GM12878 (cell line): ENCODE results near the gene NME7. TPM values are rescaled to one million over a fixed set of nuclear protein-coding genes. Genes with fewer than 3 reads are reported as not detected.

Experiments used
- ATAC-seq: fragments of 200-7000 bp; cut with Tn5 transposase; 3 replicates; pipeline ENCODE4 v1.9.1; 2020; ENCODE audit warnings: mild to moderate bottlenecking, moderate library complexity
- BruUV-seq: library from RNA; stranded (reverse); fragments of 400-500 nt; replicated peaks from 2 replicates; lab custom pipeline; 2021; lab: Mats Ljungman, UMichigan
- CTCF ChIA-PET: fragments of 300-600 bp; sonication (Branson Sonifier 250); formaldehyde crosslinking; extraction: SDS; loops from one replicate; lab custom pipeline; 2021; ENCODE audit warnings: inconsistent platforms; lab: Yijun Ruan, JAX
- POLR2A ChIA-PET: fragments of 350-600 bp; formaldehyde crosslinking; extraction: SDS; loops from one replicate; lab custom pipeline; 2021; ENCODE audit warnings: inconsistent platforms; lab: Charles Lee
- RAD21 ChIA-PET: fragments of 300-600 bp; sonication (Branson Sonifier 250); formaldehyde crosslinking; loops from one replicate; lab custom pipeline; 2023; ENCODE audit warnings: antibody characterized with exemption; ENCODE audit not compliant: unreplicated experiment; lab: Charles Lee
- SMC1A ChIA-PET: fragments of 300-600 bp; sonication (Branson Sonifier 250); formaldehyde crosslinking; loops from one replicate; lab custom pipeline; 2023; ENCODE audit not compliant: unreplicated experiment, uncharacterized antibody; lab: Charles Lee
- DNase-seq: peaks from one replicate; pipeline ENCODE4 v3.0.0-alpha.2; 2011; ENCODE audit warnings: low read depth, low spot score
- FAIRE-seq: peaks from 3 replicates; lab custom pipeline; 2011; peaks lifted over from hg19 to GRCh38; lab: Jason Lieb, UNC
- H2AFZ ChIP-seq: 2 replicates; pipeline ENCODE4 v1.6.0; 2011; ENCODE audit warnings: low read depth, low read length, control low read depth; ENCODE audit not compliant: control insufficient read depth
- H3K27ac ChIP-seq: 2 replicates; pipeline ENCODE4 v1.5.1; 2011; ENCODE audit warnings: control low read depth; ENCODE audit not compliant: control insufficient read depth, insufficient read depth
- H3K27me3 ChIP-seq, 2 experiments: replicated peaks in 1 of 2; 2 replicates each; pipeline versions ENCODE4 v1.6.0 to v1.6.1; 2011; ENCODE audit warnings: low read length in 1 of 2; ENCODE audit not compliant: control insufficient read depth in 2 of 2, insufficient read depth in 2 of 2
- H3K36me3 ChIP-seq, 2 experiments: 2 replicates each; pipeline ENCODE4 v1.5.1; 2011; ENCODE audit warnings: low read length in 1 of 2; ENCODE audit not compliant: control insufficient read depth in 2 of 2, insufficient read depth in 2 of 2
- H3K4me1 ChIP-seq: 2 replicates; pipeline ENCODE4 v1.6.1; 2011; ENCODE audit warnings: mild to moderate bottlenecking, low read length, moderate library complexity, mixed read lengths; ENCODE audit not compliant: control insufficient read depth, insufficient read depth
- H3K4me2 ChIP-seq: 2 replicates; pipeline ENCODE4 v1.6.0; 2011; ENCODE audit warnings: control low read depth; ENCODE audit not compliant: control insufficient read depth, insufficient read depth
- H3K4me3 ChIP-seq: fragments of 200-600 bp; sonication (generic); 2 replicates; pipeline ENCODE4 v1.5.1; 2016
- H3K79me2 ChIP-seq: 2 replicates; pipeline ENCODE4 v1.6.0; 2011; ENCODE audit warnings: low read length; ENCODE audit not compliant: control insufficient read depth, insufficient read depth
- H3K9ac ChIP-seq: 2 replicates; pipeline ENCODE4 v1.8.0; 2011; ENCODE audit warnings: low read length, control low read depth, mixed read lengths; ENCODE audit not compliant: control insufficient read depth, insufficient read depth
- H3K9me3 ChIP-seq: replicated peaks from 3 replicates; pipeline ENCODE4 v1.5.1; 2011; ENCODE audit warnings: mild to moderate bottlenecking, low read length; ENCODE audit not compliant: control insufficient read depth, insufficient read depth
- H4K20me1 ChIP-seq: 2 replicates; pipeline ENCODE4 v1.6.0; 2011; ENCODE audit not compliant: control insufficient read depth, insufficient read depth
- BRCA1 ChIP-seq: IDR thresholded peaks from 2 replicates; pipeline ENCODE4 v1.6.1; 2011; ENCODE audit warnings: low read depth, low read length, improper control_type of control experiment
- CBX5 ChIP-seq: sonication (generic); IDR thresholded peaks from 2 replicates; pipeline ENCODE4 v1.6.1; 2016; ENCODE audit warnings: low read depth, moderate library complexity, mild to moderate bottlenecking, inconsistent platforms
- ETV6 ChIP-seq, 2 experiments: fragments of 450-650 bp in 1 of 2; IDR thresholded peaks in 1 of 2; conservative IDR thresholded peaks in 1 of 2; 2 replicates each; pipeline ENCODE4 v1.6.1; 2014; ENCODE audit warnings: antibody characterized with exemption in 1 of 2, borderline replicate concordance in 1 of 2, low read depth in 1 of 2, mild to moderate bottlenecking in 1 of 2, moderate library complexity in 1 of 2
- HDGF ChIP-seq: fragments of 450-650 bp; IDR thresholded peaks from 2 replicates; pipeline ENCODE4 v1.6.1; 2016; ENCODE audit warnings: antibody characterized with exemption
- LARP7 ChIP-seq: fragments of 450-650 bp; IDR thresholded peaks from 2 replicates; pipeline ENCODE4 v1.6.1; 2017; ENCODE audit warnings: mild to moderate bottlenecking
- WGBS: methylation state at CpG from one replicate; pipeline ENCODE4 v1.1.6; 2016; ENCODE audit warnings: low lambda C conversion rate; ENCODE audit not compliant: insufficient replicate concordance, insufficient coverage; ENCODE audit errors: missing lambda C conversion rate; 5-methylcytosine and 5-hydroxymethylcytosine counted together
- in situ Hi-C: fragments of 300-500 bp; cut with MboI; formaldehyde crosslinking; loops from 9 replicates; pipeline ENCODE4 v1.14.3; 2018; ENCODE audit warnings: mixed read lengths
- intact Hi-C: fragments of 100-400 bp; cut with micrococcal nuclease; formaldehyde crosslinking; loops from one replicate; pipeline ENCODE4 v1.14.2; 2022; ENCODE audit not compliant: unreplicated experiment
- polyA plus RNA-seq, 11 experiments: library from polyadenylated mRNA; depleted of rRNA in 4 of 11; unstranded in 6 of 11; stranded (reverse) in 5 of 11; fragments of >200 nt; fragmentation: Nextera tagmentation in 4 of 11; fragmentation: Illumina TruSeq in 1 of 11; extraction: Ambion mirVana in 4 of 11; extraction: Trizol in 1 of 11; gene quantifications; 1 replicate in 1 of 11; 2 replicates in 10 of 11; pipeline versions ENCODE4 v1.2.1 to v1.2.3, GENCODE V29; 2011 to 2016; ENCODE audit warnings: inconsistent platforms in 2 of 11, missing spikeins in 2 of 11, low read depth in 1 of 11
- total RNA-seq, 4 experiments: library from RNA; depleted of rRNA in 3 of 4; stranded (reverse); fragments of >200 nt in 3 of 4; fragmentation: Illumina TruSeq in 1 of 4; extraction: Trizol in 1 of 4; gene quantifications; 2 replicates each; pipeline versions ENCODE4 v1.2.1 to v1.2.3, GENCODE V29; 2013 to 2021
- TF ChIP-seq, protein P1 (sequence below): fragments of 450-650 bp; IDR thresholded peaks from 2 replicates; pipeline ENCODE4 v1.6.1; 2017; ENCODE audit warnings: mild to moderate bottlenecking, moderate library complexity
- TF ChIP-seq, protein P2 (sequence below): fragments of 450-650 bp; IDR thresholded peaks from 2 replicates; pipeline ENCODE4 v1.6.1; 2017; ENCODE audit warnings: low read depth, mild to moderate bottlenecking, moderate library complexity
- TF ChIP-seq, protein P3 (sequence below): IDR thresholded peaks from 2 replicates; pipeline ENCODE4 v1.6.1; 2012; ENCODE audit warnings: low read depth, low read length, improper control_type of control experiment
- TF ChIP-seq, protein P4 (sequence below): fragments of 450-650 bp; IDR thresholded peaks from 2 replicates; pipeline ENCODE4 v1.6.1; 2016; ENCODE audit warnings: mild to moderate bottlenecking

NME7 gene
- total and polyA plus RNA-seq, 10 of the 15 experiments (the other 5 are each of a cell fraction or from before 2014, with no cell fraction given) = 1.5 to 15.6 (median 7.2) TPM

DNA sequence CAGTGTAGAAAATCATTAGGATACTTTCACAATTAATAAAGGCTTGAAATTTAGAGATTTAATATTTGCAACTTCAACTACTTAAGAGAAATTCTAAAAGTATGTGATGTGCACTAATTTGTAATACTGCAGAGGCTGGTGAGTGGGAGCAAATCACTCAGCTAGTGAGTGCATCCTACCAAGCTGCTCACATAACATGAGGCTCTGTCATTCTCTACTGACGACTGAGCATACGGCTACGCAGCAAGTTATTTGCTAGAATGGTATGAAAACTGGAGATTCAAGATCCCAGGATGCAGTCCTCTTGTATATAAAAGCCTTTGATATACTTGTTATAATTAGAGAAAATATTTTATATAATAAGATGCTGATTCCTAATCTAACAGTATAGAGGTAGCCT, 171.0 kb downstream of the NME7 start (continued):
- no peak for TF ChIP-seq HDGF

DNA sequence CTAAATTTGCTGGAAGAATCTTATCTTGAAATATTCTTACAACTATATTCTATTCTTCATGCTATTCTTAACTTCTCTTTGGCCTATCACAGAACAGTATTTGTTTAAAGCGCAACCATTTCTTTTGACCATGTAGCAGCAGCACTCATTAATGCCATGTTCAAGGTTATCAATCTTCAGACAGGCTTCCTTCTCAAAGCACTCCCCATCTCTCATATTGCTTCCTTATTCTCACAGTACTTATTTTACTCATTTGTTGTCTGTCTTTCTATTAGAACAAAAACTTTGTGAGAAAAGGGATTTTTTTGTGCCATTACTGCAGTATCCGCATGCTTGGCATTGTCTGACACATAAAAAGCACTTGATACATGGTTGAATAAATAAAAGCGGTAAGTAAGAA, 171.4 kb downstream of the NME7 start:
- no peak for FAIRE-seq
- Histone ChIP-seq H3K9ac (no peak overlapping the region), H4K20me1 (no peaks in the 10 kb centered on the region), H3K27me3 (no peaks in the 10 kb centered on the region), H3K27ac (no peak overlapping the region), H2AFZ (no peak overlapping the region), H3K4me2 (no peak overlapping the region), H3K4me1 (no peaks in the 10 kb centered on the region), H3K4me3 (no peak overlapping the region), H3K36me3 (no peaks in the 10 kb centered on the region), H3K79me2 (no peaks in the 10 kb centered on the region), H3K9me3 (no peaks in the 10 kb centered on the region)
- intact Hi-C loops = no loop called here
- no peak for DNase-seq
- no TSS peak for BruUV-seq
- no peak for ATAC-seq
- TF ChIP-seq, protein P1, sequence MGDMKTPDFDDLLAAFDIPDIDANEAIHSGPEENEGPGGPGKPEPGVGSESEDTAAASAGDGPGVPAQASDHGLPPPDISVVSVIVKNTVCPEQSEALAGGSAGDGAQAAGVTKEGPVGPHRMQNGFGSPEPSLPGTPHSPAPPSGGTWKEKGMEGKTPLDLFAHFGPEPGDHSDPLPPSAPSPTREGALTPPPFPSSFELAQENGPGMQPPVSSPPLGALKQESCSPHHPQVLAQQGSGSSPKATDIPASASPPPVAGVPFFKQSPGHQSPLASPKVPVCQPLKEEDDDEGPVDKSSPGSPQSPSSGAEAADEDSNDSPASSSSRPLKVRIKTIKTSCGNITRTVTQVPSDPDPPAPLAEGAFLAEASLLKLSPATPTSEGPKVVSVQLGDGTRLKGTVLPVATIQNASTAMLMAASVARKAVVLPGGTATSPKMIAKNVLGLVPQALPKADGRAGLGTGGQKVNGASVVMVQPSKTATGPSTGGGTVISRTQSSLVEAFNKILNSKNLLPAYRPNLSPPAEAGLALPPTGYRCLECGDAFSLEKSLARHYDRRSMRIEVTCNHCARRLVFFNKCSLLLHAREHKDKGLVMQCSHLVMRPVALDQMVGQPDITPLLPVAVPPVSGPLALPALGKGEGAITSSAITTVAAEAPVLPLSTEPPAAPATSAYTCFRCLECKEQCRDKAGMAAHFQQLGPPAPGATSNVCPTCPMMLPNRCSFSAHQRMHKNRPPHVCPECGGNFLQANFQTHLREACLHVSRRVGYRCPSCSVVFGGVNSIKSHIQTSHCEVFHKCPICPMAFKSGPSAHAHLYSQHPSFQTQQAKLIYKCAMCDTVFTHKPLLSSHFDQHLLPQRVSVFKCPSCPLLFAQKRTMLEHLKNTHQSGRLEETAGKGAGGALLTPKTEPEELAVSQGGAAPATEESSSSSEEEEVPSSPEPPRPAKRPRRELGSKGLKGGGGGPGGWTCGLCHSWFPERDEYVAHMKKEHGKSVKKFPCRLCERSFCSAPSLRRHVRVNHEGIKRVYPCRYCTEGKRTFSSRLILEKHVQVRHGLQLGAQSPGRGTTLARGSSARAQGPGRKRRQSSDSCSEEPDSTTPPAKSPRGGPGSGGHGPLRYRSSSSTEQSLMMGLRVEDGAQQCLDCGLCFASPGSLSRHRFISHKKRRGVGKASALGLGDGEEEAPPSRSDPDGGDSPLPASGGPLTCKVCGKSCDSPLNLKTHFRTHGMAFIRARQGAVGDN = no peak
- TF ChIP-seq ETV6 (conservative IDR thresholded peaks at IDR 0.05 in 1 of 2, IDR thresholded peaks at IDR 0.05 in 1 of 2; ENCODE audit: borderline replicate concordance in 1 of 2, low read depth in 1 of 2) = no peak
- no peak for TF ChIP-seq LARP7
- TF ChIP-seq, protein P2, sequence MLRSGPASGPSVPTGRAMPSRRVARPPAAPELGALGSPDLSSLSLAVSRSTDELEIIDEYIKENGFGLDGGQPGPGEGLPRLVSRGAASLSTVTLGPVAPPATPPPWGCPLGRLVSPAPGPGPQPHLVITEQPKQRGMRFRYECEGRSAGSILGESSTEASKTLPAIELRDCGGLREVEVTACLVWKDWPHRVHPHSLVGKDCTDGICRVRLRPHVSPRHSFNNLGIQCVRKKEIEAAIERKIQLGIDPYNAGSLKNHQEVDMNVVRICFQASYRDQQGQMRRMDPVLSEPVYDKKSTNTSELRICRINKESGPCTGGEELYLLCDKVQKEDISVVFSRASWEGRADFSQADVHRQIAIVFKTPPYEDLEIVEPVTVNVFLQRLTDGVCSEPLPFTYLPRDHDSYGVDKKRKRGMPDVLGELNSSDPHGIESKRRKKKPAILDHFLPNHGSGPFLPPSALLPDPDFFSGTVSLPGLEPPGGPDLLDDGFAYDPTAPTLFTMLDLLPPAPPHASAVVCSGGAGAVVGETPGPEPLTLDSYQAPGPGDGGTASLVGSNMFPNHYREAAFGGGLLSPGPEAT = no peak
- TF ChIP-seq, protein P3, sequence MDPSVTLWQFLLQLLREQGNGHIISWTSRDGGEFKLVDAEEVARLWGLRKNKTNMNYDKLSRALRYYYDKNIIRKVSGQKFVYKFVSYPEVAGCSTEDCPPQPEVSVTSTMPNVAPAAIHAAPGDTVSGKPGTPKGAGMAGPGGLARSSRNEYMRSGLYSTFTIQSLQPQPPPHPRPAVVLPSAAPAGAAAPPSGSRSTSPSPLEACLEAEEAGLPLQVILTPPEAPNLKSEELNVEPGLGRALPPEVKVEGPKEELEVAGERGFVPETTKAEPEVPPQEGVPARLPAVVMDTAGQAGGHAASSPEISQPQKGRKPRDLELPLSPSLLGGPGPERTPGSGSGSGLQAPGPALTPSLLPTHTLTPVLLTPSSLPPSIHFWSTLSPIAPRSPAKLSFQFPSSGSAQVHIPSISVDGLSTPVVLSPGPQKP = no peak
- no peak for TF ChIP-seq CBX5
- TF ChIP-seq BRCA1 = no peak
- TF ChIP-seq, protein P4, sequence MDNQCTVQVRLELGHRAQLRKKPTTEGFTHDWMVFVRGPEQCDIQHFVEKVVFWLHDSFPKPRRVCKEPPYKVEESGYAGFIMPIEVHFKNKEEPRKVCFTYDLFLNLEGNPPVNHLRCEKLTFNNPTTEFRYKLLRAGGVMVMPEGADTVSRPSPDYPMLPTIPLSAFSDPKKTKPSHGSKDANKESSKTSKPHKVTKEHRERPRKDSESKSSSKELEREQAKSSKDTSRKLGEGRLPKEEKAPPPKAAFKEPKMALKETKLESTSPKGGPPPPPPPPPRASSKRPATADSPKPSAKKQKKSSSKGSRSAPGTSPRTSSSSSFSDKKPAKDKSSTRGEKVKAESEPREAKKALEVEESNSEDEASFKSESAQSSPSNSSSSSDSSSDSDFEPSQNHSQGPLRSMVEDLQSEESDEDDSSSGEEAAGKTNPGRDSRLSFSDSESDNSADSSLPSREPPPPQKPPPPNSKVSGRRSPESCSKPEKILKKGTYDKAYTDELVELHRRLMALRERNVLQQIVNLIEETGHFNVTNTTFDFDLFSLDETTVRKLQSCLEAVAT = no peak
- RAD21 ChIA-PET = no interaction called here
- SMC1A ChIA-PET = no interaction called here
- in situ Hi-C loops = no loop called here
- WGBS = 76% methylated on average over 3 of the region's 3 CpGs
- CTCF ChIA-PET = no interaction called here
- POLR2A ChIA-PET = no interaction called here
